GM12874 (cell line): Measurements from ENCODE around the gene CCDC137.

Experiments used
- CTCF ChIP-seq: IDR thresholded peaks from 2 replicates; pipeline ENCODE4 v1.5.1; 2011; ENCODE audit warnings: low read depth, mild to moderate bottlenecking, control low read depth, low read length, moderate library complexity; ENCODE audit not compliant: insufficient read depth

Gene CCDC137

GRCh38 chr17:81691608-81692007, 25.1 kb downstream of the CCDC137 start:
- TF ChIP-seq CTCF = no peak

- no peak for TF ChIP-seq CTCF
Measured at GRCh38 chr17:81693509-81694210, 27.1 kb downstream of the CCDC137 start.

GRCh38 chr17:81694810-81695209, 28.3 kb downstream of the CCDC137 start:
- TF ChIP-seq CTCF = no peak

- no peak for TF ChIP-seq CTCF
Measured at GRCh38 chr17:81695211-81695610, 28.7 kb downstream of the CCDC137 start.

- TF ChIP-seq CTCF = no peak
Measured at GRCh38 chr17:81695801-81696200, 29.3 kb downstream of the CCDC137 start.

GRCh38 chr17:81696218-81696941, 29.8 kb downstream of the CCDC137 start:
- TF ChIP-seq CTCF = no peak

GRCh38 chr17:81697261-81698044, 30.9 kb downstream of the CCDC137 start:
- TF ChIP-seq CTCF = no peak
